ENCODE data around the gene MZT2A.
"Not testable (repeated sequence)": the region's sequence is repeated elsewhere in the genome, so short reads cannot be mapped to it uniquely, and the experiment has no call there.

GRCh38 chr2:131528981-131529863 lies 37.0 kb upstream of the MZT2A start:
- not testable (repeated sequence) for TF ChIP-seq CTCF (IDR thresholded peaks at IDR 0.05; ENCODE audit: low read depth, low read length); POLR2A (IDR thresholded peaks at IDR 0.05; ENCODE audit: extremely low read depth, insufficient read length); MAX (IDR thresholded peaks at IDR 0.05; ENCODE audit: low read depth, low read length); MYC (IDR thresholded peaks at IDR 0.05; ENCODE audit: low read depth, low read length)

Measured in NB4 (cell line).